HL-60/S4 treated with retinoic acid at 250 ng/mL for 4 days and 3 days (cell line): Measurements from ENCODE around the gene EMSY.

ENCODE experiments used
- in situ Hi-C: fragments of 300-500 bp; cut with MboI; formaldehyde crosslinking; loops from 2 replicates; pipeline ENCODE4 v1.7.0; 2022; ENCODE audit warnings: low sequenced_read_pairs

EMSY gene

DNA sequence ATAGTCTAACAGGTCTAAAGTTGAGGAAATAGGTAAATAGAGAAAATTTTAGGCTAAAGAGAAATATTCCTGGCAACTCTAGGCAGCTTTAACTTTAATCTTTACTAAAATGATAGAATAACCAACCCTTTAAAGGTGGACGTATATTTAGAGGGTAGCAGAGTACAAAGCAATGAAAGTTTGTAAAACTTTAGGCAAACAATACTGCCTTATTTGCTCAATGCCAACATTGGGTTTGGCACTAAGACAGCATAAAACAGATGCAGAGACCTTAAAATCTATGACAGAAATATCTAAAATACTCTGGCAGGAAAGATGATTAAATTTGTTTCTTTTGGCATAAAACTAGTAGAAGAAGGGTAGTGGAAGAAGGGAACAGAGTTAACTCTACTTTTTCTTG is 70.7 kb downstream of the EMSY start:
- in situ Hi-C loops: no loop called here

DNA sequence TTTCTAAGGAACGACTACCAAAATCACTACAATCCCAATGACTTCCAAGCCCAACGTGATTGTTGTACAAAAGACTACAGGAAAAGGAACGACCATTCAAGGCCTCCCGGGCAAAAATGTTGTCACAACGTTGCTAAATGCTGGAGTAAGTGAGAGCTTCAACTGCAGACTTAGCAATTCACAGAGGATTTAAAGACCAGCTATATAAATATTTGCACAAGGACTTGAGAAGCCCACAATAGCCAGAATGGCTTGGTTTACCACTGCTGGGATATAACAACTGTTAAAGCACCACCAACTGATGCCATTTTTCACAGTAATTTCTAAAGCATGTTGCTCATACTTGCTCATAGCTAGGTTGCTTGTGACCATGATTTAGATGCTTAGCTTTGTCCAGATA is 78.3 kb downstream of the EMSY start:
- in situ Hi-C loops: no loop called here

DNA sequence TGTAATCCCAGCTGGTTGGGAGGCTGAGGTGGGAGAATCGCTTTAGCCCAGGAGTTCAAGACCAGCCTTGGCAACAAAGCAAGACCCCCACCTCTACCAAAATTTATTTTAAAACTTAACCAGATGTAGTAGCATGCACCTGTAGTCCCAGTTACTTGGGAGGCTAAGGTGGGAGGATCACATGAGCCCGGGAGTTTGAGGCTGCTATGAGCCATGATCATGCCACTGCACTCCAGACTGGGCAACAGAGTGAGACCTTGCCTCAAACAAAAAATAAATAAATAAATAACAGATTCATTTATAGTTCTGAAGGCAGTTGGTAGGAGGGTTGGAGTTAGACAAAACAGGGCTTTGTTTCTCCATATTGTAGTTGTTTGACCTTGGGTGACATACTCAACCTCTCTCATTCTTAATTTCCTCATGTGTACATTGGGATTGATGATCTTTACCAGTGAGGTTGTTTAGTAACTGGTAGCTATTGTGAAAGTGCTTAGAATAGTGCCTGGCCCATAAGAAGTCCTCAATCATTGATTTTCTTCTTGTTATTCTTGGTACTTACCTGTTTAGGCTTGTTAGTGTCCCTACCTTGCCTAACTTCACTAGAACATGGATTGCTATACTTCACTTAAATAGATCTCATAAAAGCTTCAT is 79.1 kb downstream of the EMSY start:
- in situ Hi-C loops: no loop called here

DNA sequence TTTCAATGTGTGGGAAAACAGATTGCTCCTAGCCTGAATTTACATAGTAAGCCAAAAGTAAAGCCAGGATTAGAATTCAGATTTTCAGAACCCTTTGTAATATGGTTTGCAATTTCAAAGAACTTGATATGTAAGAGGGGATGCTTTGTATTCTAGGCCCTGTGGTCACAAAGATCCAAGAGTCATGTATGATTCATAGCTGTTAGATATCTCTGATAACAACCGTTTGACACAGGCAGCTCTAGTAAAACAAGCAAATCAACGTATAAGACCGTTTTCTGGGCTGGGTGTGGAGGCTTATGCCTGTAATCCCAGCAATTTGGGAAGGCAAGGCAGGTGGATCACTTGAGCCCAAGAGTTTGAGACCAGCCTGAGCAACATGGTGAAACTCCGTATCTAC is 79.6 kb downstream of the EMSY start:
- in situ Hi-C loops: no loop called here

DNA sequence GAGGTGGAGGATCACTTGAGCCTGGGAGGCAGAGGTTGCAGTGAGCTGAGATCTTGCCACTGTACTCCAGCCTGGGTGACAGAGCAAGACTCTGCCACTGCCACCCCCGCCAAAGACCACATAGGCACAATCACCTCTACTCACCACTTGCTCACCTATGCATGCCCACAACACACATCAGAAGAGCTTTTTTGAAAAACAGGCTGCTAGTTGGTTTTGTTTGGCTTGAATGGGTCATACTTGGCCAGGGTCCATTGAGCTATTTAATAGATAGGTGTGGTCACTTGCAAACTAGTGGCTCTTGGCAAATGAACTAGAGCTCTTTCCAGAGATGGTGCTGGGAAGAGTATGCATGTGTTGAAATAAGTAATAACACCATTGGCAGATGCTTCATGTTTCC is 80.1 kb downstream of the EMSY start:
- in situ Hi-C loops: no loop called here

DNA sequence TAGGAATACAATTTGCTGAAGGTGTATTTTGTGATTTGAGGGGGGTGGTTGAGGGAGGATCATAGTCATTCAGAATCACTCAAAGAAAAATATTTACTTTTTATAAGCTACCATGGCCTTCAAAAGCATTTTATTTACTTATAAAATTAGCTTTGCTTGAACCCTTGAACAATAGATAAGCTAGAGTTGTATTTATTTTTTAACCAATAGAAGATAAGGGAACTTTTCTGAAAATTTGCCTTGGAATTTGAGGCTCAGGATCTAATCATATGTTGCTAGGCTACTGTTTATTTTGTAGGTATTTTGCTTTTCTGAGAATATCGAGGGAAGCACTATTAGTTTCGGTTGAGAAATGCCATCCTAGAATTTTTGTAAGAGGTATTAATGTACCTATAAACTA is 82.1 kb downstream of the EMSY start:
- in situ Hi-C loops: no loop called here

DNA sequence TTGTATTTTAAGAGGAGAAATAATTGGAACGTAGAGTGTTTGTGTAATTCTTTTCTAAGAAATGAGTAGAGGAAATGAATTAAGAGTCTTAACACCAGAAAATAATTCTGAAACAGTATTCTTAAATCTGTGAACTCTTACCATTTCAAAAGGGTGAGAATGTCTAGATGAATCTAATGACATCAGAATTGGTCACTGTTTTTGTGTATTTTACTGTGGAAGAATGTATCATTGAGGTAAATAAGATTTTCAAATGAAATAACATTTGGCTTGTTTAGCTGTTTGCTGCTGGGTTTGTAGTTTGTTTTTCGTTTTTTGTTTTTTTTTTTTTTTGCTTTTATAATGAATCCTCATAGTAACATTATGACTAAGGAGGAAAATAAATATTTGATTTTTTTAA is 97.6 kb downstream of the EMSY start:
- in situ Hi-C loops: no loop called here

DNA sequence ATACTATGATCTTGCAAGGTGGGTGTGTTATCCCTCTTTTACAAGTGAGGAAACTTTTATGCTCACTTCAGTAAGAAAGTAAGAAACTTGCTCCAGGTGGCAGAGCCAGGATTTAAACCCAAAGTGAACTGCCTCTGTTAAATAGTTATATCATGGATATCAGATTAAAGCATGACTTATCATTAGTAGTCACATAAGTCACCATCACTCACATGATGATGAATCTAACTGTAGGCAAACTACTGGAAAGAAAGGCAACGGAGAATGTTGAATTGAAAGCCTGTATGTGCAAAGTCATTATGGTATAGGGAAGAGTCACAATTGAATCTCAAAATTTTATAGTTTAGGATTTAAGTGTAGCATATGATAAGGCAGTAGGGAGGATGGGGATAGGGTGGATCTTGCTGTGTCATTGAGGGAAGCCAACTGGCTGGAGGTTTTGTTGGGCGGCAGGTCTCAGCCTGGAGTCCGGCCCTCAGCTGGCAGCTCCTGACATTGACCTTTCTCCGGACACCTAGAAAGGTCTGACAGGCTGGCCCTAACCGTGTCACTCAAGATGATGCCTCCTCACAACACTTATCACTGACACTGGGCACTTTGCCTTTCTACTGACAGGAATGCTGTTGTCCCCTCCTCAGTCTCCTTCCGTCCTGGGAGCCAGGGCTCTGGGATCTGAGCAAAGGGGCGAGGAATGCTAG is 98.3 kb downstream of the EMSY start:
- in situ Hi-C loops: no loop called here

DNA sequence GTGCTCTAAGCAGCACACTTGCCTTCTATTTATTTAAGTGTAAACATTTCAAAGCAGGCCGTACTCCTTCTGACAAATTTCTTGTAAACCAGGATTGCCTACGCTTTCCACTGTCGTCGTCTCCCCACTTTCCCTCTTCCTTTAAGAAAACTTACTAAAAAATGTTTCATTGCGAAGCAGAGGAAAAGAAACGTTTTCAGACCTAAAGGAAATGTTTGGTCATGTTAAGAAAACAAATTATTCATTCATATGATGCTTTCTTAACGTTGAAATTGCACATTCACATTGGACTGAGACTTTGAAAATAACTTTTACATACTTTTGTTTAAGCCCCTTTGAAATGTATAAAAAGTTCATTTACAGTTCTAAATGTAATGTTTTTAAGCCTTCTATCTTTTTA is 106.0 kb downstream of the EMSY start:
- in situ Hi-C loops: no loop called here

DNA sequence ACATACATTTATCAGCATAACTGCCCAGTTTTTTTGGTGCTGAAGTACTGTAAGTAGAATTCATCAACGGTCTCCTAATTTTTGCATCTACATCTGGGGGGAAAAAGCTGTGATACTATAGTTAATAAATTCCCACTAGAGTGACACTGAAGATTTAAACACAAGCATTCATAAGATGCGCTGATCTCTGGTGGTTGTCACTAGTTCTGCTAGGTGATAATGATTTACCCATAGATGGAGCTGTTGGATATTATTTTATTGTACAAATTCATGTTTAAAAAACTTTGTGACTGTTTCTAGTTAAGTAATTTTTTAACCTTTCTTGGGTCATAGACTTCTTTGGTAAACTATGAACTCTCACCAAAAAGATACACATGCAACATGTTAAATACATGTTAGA is 106.6 kb downstream of the EMSY start:
- in situ Hi-C loops: no loop called here

DNA sequence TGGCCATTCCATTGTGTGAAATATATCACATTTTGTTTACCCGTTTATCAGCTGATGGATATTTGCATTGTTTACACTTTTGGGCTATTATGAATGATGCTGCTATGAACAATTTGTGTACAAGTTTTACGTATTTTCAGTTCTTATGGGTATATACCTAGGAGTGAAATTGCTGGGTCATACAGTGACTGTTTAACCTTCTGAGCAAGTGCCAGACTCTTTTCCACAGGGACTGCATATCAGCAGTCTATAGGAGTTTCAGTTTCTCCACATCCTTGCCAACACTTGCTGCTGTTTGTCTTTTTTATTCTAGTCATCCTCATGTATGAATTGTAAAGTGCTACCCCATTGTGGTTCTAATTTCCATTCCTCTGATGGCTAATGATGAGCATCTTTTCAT is 108.2 kb downstream of the EMSY start:
- in situ Hi-C loops: no loop called here

DNA sequence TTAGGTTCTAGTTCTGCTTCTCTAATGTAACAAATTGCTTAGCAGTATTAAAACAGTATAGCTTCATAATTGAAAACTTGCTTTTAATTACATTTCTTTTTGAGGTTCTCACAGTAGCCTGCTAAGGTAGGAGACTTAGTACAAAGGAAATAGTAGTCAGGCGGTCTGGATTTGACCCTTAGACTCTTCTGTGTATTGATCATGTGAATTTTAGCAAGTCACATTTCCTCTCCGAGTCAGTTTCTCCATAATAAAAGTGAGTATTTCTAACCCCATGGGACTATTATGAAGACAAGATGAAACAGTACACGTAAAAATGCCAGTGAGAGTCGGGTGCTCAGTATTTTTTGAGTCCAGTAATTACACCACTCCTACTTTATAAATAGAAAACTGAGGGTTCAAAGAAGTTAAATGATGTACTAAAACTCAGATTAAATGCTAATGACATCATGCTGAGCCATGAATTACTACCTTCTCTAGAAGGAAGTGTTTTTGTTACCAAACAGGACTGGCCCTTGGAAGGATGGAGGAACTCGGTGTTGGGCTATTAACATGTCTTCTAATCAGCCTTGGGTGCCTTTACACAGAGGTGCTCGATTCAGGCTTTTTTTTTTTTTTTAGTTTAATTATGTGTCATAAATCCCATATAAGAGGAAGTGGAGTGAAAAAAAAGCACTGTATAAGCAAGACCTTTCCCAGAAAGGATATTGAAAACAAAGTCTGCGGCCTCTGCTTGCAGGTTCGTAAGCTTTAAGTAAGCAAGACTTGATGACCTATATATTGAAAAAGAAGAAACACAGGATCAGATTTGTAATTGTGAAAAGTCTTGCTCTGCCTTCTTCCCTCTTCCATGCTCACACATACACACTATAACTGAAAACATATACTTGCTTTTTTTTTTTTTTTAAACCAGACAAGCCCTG is 109.0 kb downstream of the EMSY start:
- in situ Hi-C loops: no loop called here

DNA sequence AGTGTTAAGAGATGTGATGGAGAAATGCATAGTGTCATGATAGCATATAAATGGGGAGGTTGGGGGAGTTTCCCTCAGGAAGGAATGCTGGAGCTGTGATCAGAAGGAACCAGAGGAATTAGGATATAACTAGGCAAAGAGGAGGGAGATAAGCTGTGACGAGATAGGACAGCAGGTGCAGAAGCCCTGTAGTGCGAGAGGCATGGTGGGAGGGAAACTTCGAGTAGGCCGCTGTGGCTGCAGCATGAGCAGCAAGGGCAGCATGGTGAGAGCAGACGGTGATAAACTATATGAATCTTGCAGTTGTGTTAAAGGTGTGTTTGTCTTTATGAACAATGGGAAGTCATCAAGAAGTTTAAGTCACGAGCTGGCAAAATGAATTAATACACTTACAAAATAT is 109.9 kb downstream of the EMSY start:
- in situ Hi-C loops: no loop called here

DNA sequence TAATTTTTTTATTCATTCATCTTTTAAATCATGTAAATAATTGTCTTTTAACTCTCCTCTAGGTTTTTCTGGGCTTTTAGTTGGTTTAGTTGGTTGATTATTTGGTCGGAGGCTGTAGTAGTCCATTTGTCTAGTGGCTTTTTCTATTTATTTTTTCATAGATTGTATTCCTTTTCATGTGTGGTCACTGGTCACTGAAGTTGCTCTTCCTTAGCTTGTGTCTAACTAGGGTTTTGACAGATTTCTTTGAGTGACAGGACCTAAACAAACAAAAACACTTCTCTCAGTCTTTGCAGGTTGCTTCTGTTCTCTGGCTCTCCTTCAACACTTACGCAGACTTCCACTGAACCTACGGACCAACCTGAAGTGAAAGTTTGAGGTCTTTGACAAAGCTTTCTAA is 112.6 kb downstream of the EMSY start:
- in situ Hi-C loops: no loop called here

DNA sequence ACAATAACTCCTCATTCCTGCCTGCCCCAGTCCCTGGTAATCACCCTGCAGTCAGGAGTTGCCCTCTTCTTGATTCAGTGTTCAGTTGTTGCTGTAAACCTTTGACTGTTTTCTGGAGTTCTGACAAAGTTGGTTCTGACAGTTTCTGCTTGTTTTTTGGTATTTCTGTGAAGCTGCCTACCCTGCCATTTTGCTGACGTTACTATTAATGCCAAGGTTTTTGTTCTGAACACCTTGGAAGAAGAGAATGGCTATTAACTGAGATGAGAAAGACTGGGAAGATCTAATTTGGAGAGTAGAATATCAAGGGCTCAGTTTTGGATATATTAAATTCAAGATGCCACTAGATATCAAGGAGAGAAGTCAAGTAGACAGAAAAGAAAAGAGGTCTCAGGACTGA is 113.7 kb downstream of the EMSY start:
- in situ Hi-C loops: no loop called here

DNA sequence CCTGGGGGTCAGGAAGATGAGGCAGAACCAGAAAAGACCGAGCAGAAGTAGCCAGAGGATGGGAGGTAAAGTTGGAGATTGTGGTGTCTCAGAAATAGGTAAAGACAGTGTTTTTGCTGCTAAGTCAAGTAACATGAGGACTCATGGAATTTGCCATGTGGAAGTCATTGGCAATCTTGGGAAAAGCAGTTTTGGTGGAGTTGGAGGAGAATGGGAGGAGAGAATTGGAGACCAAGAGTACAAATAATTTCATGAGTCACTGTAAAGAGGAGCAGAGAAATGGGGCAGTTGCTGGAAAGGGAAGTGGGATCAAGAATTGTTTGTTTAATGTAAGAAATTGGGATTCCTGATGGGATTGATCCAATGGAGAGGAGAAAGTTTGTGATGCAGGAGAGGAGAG is 114.1 kb downstream of the EMSY start:
- in situ Hi-C loops: no loop called here

DNA sequence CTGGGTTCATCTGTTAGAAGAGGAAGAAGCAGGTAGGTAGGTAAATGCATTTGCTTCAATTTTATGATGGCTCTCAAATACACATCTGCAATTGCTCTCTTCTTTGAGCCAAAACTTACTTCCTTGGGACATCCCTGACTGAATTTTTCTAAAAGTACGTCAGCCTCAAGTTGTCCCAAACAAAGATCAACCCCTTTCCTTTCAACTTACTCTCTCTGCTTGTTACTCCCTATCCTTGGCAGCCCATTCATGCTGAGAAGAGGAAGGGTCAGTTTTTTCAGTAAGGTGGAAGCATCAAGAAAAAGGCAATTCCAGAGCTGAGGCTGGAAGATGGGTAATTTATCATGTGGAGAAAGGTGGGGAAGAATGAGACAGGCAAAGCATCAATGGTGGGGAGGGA is 114.5 kb downstream of the EMSY start:
- in situ Hi-C loops: no loop called here

DNA sequence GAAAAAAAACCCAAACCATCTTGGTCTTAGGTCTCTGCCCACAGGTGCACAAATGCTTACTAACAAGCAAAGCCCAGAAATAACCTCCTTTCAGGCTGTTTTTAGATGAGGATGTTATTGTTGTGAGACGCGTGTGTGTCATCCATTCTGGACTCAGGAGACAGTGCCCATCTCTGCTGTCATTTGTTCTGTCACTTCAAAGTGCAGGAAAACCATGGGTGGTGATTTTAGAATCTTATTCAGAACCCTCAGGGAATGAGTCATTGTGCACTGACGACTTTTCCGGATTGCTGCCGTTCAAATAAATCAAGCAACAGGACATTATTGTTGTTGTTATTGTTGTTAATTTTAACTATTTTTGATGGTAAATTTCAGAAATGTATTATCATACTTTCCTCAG is 115.4 kb downstream of the EMSY start:
- in situ Hi-C loops: no loop called here

DNA sequence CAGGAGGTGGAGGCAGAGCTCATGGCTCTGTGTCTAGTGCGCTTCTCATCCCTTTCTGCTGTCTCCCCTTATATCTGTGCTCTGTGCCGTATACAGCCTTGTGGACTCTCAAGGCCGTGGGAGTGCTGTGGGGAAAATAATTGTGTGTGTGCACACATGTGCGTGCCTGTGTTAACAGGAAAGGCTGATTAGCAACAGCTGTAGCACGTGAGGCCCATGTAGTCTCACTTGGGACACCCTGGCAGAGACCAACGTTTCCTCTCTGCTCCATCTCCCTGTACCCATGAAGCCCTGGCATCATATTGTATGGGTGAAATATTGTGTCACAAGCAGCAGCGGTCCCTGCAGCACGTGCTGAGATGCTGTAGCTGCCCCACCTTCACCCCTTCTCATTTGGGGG is 116.4 kb downstream of the EMSY start:
- in situ Hi-C loops: no loop called here

DNA sequence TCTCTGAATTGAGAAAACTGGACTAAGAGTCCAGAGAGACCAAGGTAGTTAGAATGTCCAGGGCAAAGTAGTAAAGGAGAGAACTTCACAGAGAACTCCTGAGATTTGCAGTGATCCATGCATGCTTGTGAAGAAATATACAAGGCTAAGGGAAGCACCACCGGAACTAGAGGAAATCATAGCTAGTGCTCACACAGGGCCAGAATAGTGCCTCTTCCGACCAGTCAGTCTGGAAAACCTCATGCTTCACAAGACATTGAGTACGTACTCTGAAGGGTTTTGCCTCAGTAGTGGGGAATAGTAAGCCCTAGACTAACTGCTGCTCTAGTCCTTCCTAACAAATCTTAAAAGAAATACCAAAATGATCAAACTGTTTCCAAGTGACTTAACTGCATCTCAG is 117.7 kb downstream of the EMSY start:
- in situ Hi-C loops: no loop called here

DNA sequence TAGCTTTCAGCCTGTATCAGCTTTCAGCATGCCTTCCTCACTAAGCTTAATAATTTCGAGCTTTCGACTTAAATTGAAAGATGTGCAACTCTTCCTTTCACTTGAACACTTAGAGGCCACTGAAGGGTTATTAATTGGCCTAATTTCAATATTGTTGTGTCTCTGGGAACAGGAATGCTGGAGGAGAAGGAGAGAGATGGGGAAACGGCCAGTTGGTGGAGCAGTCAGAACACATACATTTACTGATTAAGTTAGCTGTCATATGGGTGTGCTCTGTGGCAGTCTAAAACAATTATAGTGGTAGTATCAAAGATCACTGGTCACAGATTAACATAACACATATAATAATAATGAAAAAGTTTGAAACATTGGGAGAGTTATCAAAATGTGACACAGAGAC is 119.5 kb downstream of the EMSY start:
- in situ Hi-C loops: no loop called here

DNA sequence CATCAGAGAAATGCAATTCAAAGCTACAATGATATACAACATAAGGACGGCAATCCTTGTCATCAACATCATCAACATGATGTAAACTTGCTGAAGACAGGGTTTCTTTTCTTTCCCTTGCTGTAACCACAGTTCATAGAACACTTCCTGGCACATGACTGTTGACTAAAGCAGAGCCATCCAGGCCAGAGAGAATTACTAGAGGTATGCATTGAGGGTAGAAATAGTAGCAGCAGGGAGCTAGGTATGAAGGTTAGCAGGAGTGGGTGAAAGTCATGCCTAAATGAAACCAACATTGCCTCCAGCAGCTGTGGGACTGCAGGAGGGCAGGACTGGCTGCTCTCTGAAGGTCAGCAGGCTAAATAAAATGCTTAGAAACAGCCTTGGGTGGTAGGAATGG is 122.0 kb downstream of the EMSY start:
- in situ Hi-C loops: no loop called here
